Endometrium (tissue), 2 donors: ENCODE measurements around the gene FKTN.

Experiments
- FAIRE-seq: peaks from 2 replicates; lab custom pipeline; 2012; peaks lifted over from hg19 to GRCh38; lab: Jason Lieb, UNC
- donor health status: control.
- donor health status: control.

The FKTN gene

DNA sequence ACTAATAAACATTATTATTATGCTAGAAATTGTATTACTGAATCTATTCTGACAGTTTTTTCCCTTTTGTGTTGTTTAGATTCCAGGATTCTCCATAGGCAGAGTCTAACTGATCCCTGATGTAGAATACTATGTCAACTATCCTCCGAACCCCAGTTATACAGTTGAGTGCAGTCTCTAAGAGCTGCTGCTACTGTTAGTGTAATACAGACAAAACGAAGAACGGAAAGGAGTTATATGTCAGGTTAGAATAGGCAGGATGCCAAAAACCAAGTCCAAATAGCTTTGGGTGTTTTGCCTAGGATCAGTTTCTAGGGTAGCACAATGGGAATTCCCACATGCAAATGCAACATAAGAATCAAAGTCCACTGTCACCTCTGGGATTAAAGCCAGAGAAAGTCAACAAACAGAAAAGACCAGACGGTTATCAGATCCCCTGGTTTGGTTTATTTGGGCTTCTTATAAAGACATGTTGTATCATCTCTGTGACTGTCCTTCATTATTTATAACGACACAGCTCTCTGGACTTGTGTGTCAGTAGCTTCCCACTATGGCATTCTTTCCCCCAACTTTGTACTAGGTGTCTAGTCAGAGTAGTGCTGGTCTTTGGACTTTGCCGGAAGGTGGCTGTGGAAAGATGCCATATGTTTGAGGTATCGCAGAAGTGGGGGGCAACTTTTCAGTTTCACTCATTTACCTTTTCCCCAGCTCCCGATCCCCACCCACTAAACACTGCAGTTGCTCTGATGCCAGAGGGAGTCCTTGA lies 121.5 kb downstream of the FKTN start:
- no peak for FAIRE-seq

DNA sequence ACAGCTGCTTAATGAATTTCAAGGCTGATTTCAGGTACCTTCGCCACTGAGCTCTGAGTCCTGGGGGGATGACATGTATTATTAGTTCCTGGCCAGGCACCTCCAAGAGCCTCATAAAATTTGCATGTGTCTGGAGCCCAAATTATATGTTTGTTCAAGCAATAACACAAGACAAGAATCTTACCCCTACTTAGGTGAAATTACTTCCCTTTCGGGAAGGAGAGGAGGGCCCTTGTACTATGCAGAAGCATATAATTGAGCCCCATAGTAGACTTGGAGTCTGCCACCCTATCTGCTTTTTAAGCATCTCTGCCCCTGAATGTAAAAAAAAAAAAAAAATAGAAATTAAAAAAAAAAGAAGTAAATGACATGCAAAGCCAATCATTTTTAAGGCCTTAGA lies 123.4 kb downstream of the FKTN start:
- FAIRE-seq, result no peak

DNA sequence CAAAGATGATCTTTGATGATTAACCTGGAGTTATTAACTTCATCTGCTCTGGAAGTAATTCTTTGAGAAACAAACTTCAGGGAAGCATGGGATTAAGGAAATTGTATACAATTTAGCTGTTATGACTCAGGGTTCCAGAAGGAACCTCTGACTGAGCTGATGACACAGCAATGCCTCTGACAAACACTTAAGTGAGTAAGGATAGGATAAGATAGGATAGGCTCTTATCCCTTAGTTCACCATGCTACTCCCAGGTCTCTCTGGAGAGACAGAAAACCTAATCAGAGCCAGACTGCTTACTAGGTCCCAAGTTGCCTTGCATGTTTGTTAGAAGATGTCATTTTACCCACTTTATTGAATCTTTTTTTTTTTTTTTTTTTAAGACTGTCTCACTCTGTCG lies 123.8 kb downstream of the FKTN start:
- no peak for FAIRE-seq

DNA sequence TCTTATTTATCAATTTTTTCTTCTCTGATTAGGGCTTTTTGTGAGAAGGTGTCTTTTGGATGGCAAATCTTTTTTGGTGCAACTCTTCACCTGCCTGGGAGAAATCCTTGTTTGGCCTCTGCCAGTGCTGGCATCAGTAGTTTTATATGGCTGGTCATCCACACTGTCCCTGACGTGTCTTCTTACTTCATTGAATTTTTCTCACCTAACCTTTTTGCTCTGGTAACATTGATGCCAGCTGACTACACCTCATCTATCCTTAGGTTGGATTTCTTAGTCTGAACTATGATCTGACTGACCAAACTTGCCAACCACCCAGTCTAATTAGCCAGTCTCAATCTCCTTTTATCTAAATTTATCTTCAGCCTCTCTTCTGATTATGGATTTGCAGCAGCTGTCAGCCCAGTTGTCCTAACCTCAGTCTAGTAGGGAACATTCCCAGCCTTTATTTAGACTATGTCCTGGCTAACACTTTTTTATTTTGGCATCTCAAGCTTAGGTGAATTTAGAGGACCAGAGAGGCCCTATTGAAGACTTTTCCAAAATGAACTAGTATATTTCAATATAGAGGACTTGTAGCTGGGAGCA lies 125.9 kb downstream of the FKTN start:
- no peak for FAIRE-seq

DNA sequence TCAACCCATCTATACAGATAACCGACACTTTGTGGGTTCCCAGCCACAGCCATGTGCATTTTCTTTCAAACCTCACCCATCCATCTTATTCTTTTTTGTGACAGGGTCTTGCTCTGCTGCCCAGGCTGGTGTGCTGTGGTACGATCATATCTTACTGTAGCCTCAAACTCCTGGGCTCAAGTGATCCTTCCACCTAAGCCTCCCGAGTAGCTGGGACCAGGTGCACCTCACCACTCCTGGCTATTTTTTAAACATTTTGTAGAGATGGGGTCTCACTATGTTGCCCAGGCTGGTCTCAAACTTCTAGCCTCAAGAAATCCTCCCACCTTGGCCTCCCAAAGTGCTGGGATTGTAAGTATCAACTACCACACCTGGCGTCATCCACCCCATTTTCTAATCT lies 129.0 kb downstream of the FKTN start:
- no peak for FAIRE-seq
